GM12891 (cell line): ENCODE data around the gene ATP2B2.

Experiments
- PAX5 ChIP-seq: IDR thresholded peaks from 2 replicates; pipeline ENCODE4 v1.6.1; 2011; ENCODE audit warnings: low read length, moderate library complexity, mild to moderate bottlenecking; ENCODE audit not compliant: insufficient read depth, severe bottlenecking
- POLR2A ChIP-seq: IDR thresholded peaks from 2 replicates; pipeline ENCODE4 v1.6.1; 2011; ENCODE audit warnings: low read depth, low read length, control low read depth
- POLR2AphosphoS5 ChIP-seq: IDR thresholded peaks from 2 replicates; pipeline ENCODE4 v1.6.1; 2011; ENCODE audit warnings: low read depth, low read length, control low read depth

DNA sequence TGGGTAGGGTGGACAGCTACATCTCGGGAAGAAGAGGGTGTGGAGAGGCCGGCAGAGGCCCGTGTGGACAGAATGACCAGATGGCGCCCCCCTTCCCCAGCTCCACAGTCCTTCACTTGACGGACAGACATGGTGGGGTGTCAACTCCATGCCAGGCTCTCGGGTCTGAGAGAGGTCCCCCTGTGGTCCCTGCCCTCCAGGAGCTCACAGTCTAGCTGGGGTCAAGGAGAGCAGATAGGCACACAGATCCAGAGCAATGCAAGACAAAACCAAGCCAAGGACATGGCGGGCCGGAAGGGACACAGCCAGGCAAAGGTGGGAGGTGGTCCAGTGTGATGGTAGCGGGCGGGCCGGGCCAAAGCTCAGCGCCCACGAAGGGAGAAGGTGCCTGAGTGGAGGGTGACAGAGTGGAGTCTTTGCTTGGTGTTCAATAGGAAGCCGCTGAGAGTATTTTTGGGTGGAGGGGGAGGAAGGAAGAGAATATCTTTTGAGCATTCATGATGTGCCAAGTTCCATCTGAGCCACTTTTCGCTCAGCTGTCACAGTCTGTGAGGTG, 112.4 kb downstream of the ATP2B2 start:
- TF ChIP-seq POLR2A (no peak), POLR2AphosphoS5 (no peak), PAX5 (no peak)
